Measurements from ENCODE around the gene SFT2D2.
A peak's percentile ranks its signal among the peaks of the same experiment; 100 is the strongest.

The SFT2D2 gene

GRCh38 chr1:168223261-168223660 is 2.5 kb upstream of the SFT2D2 start:
- DNase-seq: no peak

- no peak for DNase-seq
These were observed 1.9 kb upstream of the SFT2D2 start for GRCh38 chr1:168223681-168224540.

- DNase-seq: no peak
These were observed 813 bp upstream of the SFT2D2 start for GRCh38 chr1:168224991-168225390.

GRCh38 chr1:168227620-168228019 is 1.8 kb downstream of the SFT2D2 start:
- DNase-seq: no peak

GRCh38 chr1:168229893-168230292 is 4.1 kb downstream of the SFT2D2 start:
- DNase-seq: no peak

- DNase-seq: no peak
These were observed 4.9 kb downstream of the SFT2D2 start for GRCh38 chr1:168230709-168231108.

GRCh38 chr1:168234846-168235547 is 9.2 kb downstream of the SFT2D2 start:
- DNase-seq: peak in 3 of 56 donors; percentile 4 to 21 (median 14)

- no peak for DNase-seq
These were observed 9.7 kb downstream of the SFT2D2 start for GRCh38 chr1:168235548-168235885.

DNA sequence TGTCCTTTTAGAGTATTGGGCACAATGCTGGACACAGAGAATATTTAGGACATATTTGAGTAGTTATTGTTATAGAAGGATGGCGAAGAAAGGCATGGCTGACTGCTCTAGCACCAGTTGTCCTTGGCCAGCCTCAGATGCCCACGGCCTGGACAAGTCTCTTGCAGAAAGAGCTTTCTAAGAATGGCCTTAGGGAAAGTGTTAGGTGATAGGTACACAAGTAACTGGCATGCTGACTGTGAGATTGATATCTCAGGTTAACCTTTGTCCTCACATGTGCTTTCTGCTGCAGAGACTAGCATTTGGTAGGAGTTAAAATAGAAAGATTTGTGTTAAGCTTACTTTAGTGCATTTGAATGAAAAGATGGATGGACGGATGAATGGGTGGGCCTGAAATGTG is 10.1 kb downstream of the SFT2D2 start:
- no peak for DNase-seq

- peak in 17 of 56 donors; percentile 6 to 53 (median 25) for DNase-seq
These were observed 11.2 kb downstream of the SFT2D2 start for GRCh38 chr1:168236836-168237611.

DNA sequence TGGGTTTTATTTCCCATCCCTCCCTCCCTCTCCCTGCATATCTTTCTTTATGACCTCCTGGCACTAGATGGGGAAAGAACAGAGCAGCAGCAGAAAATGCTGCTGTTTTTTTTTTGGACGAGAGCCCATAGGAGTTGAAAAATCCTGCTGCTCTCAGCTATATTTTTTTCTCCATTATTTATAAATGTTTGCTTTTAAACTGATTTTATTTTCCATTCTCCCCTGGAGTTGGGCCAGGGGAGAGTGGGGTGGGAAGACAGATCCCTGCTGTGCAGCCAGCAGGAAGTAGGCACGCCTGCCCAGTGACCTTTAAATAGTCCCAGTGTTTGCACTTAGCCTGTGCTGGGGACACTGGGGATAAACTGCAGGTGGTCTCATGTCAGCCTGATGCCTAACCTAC is 17.4 kb downstream of the SFT2D2 start:
- no peak for DNase-seq

DNA sequence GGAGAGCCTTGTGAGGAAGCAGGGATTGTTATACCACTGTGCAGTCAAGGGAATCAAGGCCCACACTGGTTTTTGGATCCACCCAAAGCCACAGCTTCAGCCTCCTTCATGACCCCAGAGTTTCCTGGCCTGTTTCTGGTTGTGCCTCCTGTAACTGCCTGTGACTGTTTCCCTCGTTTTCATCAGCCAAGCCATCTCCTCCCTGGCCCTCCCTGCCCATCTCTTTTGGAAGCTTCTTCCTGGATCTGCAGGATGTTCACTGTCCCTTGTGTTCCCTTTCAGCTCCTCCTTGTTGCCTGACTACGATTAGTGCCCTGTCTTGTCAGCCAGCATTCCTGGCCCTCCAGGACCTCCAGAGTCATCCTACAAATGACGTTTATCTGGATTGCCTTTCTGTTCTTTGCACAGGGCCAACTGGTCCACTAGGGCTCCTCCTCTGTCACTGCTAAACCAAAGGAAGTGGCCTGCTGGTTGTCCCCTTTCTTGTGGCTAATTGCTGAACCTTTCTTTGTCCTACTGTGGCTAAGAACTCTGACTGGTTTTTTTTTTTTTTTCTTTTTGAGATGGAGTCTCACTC is 17.9 kb downstream of the SFT2D2 start:
- DNase-seq: no peak

- DNase-seq: no peak
These were observed 19.2 kb downstream of the SFT2D2 start for GRCh38 chr1:168245042-168245441.

DNA sequence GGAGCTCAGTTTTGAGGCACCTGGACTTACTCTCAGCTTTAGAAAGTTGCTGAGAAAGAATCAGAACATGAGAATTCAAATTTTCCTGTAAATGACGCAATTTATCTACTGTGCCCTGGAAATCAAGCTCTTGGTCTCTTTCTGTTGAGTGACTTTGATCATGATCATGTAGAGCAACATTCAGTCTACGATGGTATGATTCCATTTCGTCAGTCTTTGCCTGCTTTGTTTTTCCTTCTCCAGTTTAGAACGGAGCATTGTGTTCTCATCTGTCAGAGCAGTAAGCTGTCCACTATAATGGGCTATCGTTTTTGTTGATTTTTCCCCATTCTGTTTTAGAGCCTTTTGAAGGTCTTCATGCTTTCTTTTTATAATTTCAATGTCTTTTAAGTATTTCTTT is 20.7 kb downstream of the SFT2D2 start:
- peak in 2 of 56 donors; percentile 14 to 19 for DNase-seq

- no peak for DNase-seq
These were observed 26.5 kb downstream of the SFT2D2 start for GRCh38 chr1:168252204-168252733.

- no peak for DNase-seq
These were observed 30.4 kb downstream of the SFT2D2 start for GRCh38 chr1:168256164-168256563.

DNA sequence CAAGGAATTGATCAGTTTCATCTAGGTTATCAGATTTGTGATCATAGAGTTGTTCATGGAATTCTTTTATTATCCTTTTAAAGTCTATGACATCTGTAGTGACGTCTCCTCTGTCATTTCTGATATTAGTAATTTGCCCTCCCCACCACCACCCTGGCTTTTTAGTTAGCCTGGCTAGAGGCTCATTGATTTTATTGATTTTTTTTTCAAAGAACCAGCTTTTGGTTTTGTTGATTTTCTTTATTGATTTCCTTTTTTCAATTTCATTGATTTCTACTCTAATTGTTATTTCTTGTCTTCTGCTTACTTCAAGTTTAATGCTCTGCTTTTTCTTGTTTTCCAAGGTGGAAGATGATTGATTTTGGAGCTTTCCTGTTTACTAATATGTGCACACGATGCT is 31.6 kb downstream of the SFT2D2 start:
- DNase-seq: no peak

- no peak for DNase-seq
These were observed 33.8 kb downstream of the SFT2D2 start for GRCh38 chr1:168259567-168259966.

GRCh38 chr1:168260393-168260792 is 34.6 kb downstream of the SFT2D2 start:
- DNase-seq: no peak

- no peak for DNase-seq
These were observed 35.6 kb downstream of the SFT2D2 start for GRCh38 chr1:168261390-168261789.

GRCh38 chr1:168263130-168263529 is 37.3 kb downstream of the SFT2D2 start:
- no peak for DNase-seq
